NCI-H2107 (cell line): ENCODE measurements around the gene EPS8L2.

ENCODE experiments used
- DNase-seq: peaks from one replicate; lab custom pipeline; 2025; lab: John Stamatoyannopoulos, UW

Gene EPS8L2

GRCh38 chr11:705646-706438 lies at the start of gene EPS8L2:
TSS of gene EPS8L2 (plus strand) at chr11:706231. CDS start at chr11:709408, 3,177 bp downstream.
- DNase-seq, result no peak

- DNase-seq, result no peak
These were observed 49.6 kb upstream of the EPS8L2 start for GRCh38 chr11:656426-656825.

DNA sequence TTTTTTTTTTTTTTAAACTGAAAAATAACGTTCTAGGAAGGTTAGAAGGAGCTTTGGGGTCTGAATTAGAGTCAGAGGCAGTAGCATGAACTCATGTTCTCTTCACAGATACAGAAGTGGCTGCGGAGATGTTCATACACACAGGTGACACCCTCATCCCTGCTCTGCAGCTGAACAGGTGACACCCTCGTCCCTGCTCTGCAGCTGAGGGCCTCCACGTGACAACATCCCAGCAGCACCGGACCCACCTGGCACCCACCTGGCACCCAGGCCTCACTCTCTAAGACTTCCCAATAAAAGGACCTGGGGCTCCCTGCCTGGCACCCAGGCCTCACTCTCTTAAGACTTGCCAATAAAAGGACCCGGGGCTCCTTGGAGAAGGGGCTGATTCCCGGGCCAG lies 49.2 kb upstream of the EPS8L2 start:
- DNase-seq, result no peak

GRCh38 chr11:657691-658126 lies 48.3 kb upstream of the EPS8L2 start:
- DNase-seq, result no peak

- no peak for DNase-seq
These were observed 46.4 kb upstream of the EPS8L2 start for GRCh38 chr11:659532-660085.

GRCh38 chr11:660281-660680 lies 45.8 kb upstream of the EPS8L2 start:
- DNase-seq, result no peak

DNA sequence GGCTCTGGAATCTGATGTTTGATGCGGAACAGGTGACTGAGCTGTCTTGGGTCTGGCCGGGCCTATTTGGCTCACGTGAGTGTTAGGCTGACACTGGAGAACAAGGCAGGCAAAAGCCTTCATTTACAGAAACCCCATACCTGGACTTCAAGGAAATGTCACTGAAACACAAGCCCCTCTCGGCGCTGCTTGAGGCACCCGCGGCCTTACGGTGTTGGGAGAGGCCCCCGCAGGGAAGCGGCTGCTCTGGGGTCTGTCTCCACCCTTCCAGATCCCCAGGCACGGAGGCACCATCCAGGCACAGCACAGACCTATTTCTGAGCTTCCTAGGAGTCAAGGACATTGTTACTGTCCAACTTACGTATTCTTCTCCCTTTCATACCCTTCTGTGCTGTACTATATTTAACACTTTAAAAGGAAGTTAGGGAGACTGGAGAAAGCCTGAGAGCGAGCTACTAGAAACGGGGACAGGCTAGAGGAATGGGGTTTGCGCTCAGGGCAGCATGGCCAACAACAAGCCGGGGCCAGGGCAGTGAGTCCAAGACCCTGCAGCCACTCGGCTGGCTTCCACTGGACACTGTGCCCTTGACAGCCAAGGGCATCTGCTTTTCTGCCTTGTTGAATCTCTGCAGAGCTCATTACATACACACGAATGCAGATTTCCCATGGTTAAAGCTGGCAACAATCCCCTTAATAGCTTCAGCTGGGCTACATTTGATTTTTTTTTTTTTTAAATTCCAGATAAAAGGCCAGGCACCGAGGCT lies 45.2 kb upstream of the EPS8L2 start:
- no peak for DNase-seq

- DNase-seq, result no peak
These were observed 43.2 kb upstream of the EPS8L2 start for GRCh38 chr11:662689-663274.

- DNase-seq, result no peak
These were observed 40.8 kb upstream of the EPS8L2 start for GRCh38 chr11:665062-665703.

DNA sequence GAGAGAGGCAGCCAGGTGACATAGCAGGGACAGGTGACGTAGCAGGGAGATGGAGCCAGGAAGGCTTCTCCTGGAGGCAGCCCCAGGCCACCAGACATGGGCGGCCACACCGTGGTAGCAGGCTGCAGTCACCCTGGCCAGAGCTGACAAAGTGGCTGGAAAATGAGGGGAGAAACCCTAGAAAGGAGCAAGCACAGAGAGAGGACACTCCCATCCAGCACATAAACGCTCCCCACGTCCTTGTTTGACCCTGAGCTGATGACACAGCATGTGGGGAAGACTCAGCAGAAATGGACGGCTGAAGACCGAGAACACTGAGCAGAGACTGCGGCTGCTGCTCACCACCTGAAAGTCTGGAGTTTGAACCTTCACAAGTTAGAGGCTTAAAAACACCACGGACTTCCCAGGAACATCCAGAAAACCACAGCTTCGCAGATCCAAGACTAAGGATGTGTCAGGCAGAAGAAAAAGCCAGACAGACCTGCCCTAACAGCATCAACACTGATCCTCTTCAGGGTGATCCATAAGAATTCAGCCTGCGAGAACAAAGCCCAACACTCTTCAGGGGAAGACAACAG lies 40.2 kb upstream of the EPS8L2 start:
- DNase-seq, result no peak

- DNase-seq, result no peak
These were observed 32.2 kb upstream of the EPS8L2 start for GRCh38 chr11:673866-674265.

GRCh38 chr11:674406-674805 lies 31.6 kb upstream of the EPS8L2 start:
- no peak for DNase-seq

DNA sequence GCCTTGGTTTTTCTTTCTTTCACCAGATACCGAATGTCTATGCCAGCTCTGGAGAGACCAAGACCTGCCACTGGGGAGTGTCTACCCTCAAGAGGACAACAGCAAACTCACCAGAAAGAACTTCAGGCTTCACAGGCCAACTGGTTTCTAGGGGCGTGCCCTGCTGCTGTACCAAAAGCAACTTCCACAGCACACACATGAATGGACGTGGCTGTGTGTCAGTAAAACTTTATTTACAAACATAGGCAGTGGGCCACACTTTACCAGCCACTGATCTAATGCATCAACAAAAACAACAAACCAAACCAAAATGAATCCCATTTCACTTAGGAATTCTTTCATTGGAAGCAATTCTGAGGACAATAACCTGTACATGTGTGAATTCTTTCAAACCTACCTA lies 27.7 kb upstream of the EPS8L2 start:
- no peak for DNase-seq

DNA sequence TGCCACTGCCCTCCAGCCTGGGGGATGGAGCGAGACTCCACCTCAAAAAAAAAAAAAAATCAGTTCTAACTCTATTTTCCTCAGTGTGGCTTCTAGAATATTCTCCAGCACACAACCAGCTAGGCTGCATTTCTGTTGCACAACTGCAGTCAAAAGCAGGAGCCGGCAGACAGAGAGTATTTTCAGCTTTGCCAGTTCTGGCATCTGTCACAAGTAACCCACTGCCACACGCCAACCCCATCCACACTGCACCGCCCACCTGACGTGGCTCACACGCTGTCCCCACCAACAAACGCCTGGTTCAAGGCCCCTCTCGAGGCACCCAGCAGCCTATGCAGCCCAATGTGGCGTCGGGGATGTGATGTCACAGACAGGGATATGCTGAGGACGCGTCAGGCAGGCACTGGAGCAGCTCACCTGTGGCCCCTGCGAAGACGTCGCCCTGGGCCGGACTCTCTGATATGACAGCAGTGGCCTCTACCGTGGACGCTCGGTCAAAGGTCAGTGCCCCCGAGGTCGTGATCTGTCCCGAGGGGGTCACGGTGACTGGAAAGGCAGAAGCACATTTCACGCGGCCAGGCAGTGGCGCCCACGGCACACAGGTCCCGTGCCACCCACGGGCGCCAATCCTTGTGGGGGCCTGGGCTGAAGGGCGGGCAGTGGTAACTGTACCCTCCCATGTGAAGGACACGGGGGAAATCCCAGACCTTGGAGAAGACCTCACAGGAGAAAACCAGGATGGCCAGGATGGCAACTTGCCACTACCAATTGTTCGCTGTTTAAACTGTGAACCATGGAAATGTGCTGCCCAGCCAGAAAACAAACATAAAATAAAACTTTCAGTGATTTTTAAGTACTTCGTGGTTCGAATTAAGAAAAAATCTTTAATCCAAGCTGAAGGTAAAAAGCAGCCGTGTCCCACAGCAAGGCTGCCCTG lies 26.5 kb upstream of the EPS8L2 start:
- no peak for DNase-seq

DNA sequence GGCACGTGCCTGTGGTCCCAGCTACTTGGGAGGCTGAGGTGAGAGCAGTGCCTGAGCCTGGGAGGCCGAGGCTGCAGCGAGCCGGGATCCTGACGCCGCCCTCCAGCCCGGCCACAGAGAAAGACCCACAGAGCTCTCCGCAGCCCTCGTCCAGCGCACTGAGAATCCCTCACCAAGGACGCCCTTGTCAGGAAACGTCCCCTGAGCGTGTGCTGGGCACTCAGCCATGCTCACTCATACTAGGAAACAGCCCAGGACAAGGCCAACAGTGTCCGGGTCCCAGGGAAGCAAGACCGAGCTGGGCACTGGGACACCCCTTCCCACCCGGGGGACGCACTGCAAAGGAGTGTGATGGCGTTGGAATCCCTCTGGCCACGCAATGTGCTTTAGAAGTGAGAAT lies 25.6 kb upstream of the EPS8L2 start:
- no peak for DNase-seq

DNA sequence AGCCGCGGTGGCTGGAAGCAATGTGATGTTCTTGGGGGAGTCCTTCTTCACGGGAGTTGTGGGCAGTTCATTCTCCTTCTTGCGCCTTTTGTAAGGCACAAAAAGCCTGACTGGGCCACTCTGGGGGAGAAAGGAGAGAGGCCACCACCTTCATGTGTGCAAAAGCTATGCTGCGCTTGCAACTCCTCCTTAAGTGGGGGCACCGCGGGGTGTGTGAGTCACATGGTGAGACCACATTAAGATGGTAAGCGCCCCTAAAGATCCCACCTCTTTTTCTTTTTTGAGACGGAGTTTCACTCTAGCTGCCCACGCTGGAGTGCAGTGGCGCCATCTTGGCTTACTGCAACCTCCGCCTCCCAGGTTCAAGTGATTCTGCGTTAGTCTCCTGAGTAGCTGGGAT lies 25.1 kb upstream of the EPS8L2 start:
- no peak for DNase-seq

DNA sequence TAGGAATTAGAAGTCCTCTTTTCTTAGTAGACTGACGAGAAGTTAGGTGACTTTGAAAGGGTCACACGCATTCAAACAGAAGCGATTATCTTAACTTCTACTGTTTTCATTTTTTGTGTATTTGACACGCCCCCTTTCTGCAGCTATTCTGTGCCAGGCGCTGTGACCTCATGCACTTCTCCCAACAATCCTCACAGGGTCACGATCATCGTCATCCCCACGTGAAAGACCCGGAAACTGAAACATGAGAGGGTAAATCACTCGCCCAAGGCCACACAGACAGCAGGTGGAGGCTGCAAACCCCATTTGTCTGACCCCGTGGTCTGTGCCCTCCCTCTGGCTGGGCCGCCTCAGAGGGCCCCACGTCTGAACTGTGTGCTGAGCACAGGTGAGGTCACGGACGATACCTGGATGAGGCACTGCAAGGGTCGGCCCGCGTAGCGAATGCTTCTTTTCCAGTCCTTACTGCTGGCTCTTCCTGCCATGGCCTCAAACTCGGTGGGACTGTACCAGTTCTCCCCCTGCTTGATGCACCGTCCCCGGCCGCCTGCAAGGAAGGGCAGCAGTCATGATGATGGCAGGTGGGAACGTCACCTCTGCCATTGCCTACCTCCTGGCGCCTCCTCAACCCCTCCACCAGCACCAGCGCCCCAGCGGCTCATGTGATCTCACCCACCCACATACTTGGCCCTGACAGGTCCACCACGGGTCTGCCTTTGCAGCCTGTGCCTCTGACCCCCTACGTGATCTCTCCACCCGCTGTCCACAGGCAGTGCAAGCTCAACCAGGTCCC lies 19.4 kb upstream of the EPS8L2 start:
- no peak for DNase-seq

DNA sequence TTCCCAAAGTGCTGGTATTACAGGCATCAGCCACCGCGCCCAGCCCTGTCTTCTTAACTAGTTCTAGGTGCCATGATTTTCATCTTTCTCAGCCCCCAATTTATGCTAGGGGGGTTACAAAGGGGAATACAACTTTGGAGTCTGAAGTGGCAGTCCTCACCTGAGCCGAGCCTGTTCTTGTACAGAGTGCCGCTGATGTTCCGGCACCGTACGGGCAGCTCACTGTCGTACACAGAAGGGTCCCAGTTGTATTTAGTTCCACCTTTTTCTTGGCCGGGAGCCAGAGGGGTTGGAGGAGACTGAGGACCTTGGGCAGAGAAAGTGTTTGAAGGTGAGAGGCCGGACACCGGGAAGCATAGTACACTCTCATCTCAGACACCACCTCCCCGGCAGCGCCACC lies 18.3 kb upstream of the EPS8L2 start:
- no peak for DNase-seq

- DNase-seq, result no peak
These were observed 17.4 kb upstream of the EPS8L2 start for GRCh38 chr11:688681-689080.

DNA sequence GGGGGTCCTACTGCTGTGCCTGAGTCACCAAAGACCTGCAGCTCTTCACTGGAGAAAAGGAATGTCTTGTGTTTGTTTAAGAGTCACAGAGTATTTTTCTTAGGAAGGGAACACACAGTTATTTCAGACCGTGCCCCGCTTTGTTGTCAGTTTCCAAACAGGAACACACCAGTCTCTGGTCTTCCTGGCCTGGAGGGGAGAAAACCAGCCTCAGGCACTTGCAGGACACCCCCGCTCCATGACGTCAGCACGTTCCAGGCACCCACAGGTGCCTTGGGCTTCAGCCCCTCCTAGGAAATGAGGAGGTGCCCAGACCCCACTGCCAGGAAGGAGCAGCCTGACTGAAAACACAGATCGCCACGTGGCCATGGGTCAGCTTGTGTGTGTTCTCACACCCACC lies 16.4 kb upstream of the EPS8L2 start:
- DNase-seq, result no peak
